Inflammatory macrophage (primary cell): Measurements from ENCODE around the gene PTPRG.

Experiments used
- DNase-seq, 2 donors: peaks; one replicate each; pipeline ENCODE4 v3.0.0-alpha.2; 2020 to 2022

Gene PTPRG

DNA sequence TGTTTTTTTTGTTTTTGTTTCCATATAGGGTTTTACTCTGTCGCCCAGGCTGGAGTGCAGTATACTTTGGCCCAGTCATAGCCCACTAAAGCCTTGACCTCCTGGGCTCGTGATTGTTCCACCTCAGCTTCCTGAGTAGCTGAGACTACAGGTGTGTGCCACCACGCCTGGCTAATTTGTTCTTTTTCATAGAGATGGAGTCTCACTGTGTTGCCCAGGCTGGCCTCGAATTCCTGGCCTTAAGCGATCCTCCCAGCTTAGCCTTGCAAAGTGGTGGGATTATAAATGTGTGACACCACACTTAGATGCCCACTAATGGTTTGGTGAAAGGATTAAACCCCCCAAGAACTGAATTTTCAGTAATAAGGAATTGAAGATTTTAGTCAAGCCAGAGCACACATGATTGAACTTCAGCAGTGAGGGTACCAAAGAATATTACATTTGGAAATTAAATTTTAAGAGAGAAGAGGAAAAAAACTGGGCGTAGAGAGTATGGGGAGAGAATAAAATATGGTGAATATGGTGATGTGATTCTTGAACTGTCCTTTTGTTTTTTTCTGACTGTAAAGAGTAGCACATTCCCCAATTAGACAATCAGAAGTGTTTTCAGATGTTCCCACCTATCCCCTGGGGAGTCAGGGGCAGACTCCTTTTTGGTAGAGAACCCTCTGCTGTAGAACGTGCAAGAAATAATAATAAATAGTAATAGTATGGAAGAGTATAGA is 208.1 kb downstream of the PTPRG start:
- DNase-seq: no peak

DNA sequence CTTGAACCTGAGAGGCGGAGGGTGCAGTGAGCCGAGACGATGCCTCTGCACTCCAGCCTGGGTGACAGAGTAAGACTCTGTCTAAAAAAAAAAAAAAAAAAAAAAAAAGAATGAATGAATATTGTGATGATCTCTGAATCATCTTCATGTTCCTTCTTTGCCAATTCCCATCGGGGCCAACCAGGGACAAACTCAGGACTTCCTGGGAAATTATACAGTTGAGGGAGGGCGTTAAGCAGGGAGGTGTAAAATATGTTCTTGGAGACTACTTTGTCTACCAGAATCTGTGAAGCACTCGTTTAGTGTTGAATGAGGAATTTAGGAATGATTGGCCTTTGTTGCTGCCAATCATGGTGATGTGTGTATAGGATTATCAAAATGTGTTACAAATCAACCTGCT is 210.6 kb downstream of the PTPRG start:
- DNase-seq: no peak

- DNase-seq: no peak
Measured at GRCh38 chr3:61772456-61772855, 211.1 kb downstream of the PTPRG start.

- DNase-seq: no peak
Measured at GRCh38 chr3:61774279-61774890, 213.0 kb downstream of the PTPRG start.

GRCh38 chr3:61776390-61776789 is 215.0 kb downstream of the PTPRG start:
- DNase-seq: no peak

- no peak for DNase-seq
Measured at GRCh38 chr3:61777483-61777882, 216.1 kb downstream of the PTPRG start.

- no peak for DNase-seq
Measured at GRCh38 chr3:61778095-61778494, 216.7 kb downstream of the PTPRG start.

GRCh38 chr3:61780016-61780415 is 218.6 kb downstream of the PTPRG start:
- DNase-seq: no peak

DNA sequence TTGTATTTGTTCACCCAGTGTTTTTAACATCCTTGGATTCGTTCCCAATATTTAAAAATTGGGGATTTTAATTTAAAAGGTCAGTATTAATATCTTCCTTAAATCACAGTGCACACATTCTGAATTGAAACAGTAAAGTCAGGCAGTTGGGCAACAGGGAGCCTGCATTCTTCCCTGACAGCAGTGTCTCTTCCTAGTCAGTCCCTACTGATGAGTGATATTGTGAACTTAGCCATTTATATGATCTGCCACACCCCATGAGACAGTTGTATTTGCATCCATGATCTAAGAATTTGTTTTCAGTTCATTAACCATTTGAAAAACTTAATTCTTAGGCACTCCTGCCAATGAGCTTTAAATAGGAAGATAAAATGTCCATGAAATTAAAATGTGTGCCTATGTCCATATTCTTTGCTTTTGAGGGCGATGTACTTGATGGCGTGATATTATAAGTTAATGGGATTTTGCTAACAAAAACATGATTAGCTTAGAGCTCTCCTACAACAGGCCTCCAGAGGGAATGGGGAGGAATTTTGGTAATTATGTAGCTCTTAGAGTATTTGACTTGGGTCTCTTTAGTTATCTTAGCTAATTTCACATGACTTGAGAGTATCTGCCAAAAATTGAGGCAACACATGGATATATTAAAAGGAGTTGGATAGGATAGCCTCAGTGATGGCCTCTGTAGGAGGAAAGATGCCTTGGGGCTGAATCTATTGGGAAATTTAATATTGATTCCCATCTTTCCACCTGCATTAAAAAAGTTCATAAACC is 219.3 kb downstream of the PTPRG start:
- DNase-seq: no peak

DNA sequence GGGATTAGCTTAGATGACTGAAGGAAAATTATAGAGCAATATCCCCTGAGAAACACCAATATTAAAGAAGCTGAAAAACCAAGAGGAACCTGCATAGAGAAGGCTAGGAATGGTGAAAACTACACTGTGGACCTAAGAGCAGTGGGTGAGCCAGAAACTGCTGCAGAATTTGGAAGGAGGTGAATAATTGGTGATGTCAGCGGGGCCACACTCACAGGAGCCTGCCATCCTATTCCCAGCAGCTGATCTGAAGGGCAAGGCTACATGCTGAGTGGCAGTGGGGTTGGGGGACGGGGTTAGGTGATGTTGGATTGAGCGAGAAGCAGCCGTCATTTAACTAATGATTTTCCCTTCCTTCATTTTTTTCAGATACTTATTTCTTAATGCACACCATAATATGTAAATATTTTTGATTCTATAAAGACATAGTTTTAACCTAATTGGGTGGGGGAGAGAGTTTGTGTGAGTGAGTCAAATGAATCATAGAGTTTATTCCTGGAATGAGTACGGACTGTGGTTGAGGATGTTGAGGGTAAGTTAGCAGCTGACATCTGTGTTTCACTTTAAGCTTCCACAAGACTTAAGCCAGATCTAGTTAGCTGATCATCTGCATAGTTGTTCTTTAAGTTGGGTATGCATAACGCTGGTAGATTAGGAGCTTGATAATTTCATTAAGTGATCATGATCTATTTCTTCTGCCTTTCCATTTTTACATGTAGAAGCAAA is 222.8 kb downstream of the PTPRG start:
- DNase-seq: no peak

GRCh38 chr3:61788623-61789507 is 227.5 kb downstream of the PTPRG start:
- DNase-seq: no peak

GRCh38 chr3:61789861-61790260 is 228.5 kb downstream of the PTPRG start:
- no peak for DNase-seq

DNA sequence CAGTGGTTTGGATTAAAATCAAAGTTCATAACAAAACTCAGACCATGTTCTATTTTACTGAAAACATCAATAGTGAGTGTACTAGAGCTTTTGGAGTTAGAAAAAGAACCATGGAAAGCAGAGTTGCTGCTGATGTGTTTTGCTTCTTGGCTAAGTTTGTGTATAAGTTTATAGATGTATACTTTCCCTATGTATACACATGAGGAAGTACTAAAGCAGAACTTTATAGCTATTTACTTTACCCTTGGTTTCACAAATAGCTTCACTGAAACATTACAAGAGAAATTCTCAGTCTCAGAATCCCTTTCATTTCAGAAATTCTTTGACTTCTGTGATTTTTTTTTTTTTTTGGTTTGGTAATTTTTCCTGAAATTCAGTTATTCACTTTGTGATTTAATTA is 229.0 kb downstream of the PTPRG start:
- no peak for DNase-seq

- DNase-seq: no peak
Measured at GRCh38 chr3:61793056-61793455, 231.7 kb downstream of the PTPRG start.

- DNase-seq: no peak
Measured at GRCh38 chr3:61793521-61793920, 232.2 kb downstream of the PTPRG start.

GRCh38 chr3:61794341-61794740 is 233.0 kb downstream of the PTPRG start:
- no peak for DNase-seq

- no peak for DNase-seq
Measured at GRCh38 chr3:61794961-61795360, 233.6 kb downstream of the PTPRG start.

GRCh38 chr3:61796088-61796680 is 234.8 kb downstream of the PTPRG start:
- DNase-seq: no peak

GRCh38 chr3:61796911-61797310 is 235.5 kb downstream of the PTPRG start:
- DNase-seq: no peak

DNA sequence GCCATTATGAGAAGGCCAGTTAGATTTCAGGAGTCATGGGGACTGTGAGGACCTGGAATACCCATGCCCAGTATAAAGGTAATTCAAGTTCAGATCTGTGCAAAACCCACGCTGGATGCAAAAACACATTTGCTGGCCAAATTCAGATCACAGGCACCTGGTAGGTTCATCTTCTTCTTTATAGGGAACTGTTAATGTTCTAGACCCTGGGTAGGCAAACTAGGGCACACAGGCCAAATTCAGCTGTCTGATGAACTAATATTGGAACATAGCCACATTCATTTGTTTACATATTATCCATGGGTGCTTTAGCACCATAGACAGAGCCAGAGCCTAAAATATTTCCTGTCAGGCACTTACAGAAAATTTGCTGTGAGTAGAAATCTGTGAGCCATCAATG is 241.4 kb downstream of the PTPRG start:
- DNase-seq: no peak

DNA sequence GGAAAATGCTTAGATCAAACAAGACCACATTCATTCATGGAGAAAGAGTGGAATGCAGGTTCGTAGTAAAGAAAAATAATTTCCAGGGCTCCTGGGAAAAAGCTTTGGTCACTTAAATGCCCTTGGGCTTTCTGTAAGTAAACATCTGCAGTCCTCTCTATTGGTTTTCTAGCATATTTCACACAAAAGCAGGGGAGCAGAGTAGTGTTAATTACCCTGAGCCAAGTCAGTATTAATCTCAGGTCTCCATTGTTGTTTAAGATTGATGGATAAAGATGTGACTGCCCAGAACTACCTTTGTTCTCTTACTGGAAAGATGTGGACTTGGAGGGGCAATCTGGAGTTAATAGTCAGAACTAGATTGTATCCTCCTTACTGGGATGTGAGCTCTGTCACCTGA is 242.6 kb downstream of the PTPRG start:
- DNase-seq: no peak

DNA sequence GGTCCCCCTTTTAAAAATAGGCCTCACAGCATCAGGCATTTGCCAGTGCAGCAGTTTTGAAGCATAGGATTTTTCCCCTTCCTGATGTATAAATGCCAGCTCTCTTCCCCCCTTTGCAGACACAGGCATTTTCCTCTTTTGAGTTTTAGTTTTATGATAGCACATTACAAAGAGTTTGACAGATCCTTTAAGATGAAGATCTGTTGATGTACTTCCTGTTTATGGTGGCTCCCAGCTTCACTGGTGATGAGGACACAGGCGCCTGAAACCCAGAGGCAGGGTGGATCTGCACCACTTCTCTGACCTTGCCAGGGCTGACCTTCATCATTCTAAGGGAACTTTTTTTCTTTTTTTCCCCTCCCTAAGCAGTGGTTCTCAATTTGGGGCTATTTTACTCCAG is 243.4 kb downstream of the PTPRG start:
- no peak for DNase-seq
